Stimulated activated CD8-positive, alpha-beta memory T cell treated with anti-CD3 and anti-CD28 coated beads, Interleukin-12 subunit alpha, Interleukin-12 subunit beta, amount 100 ng/mL, for 24 hours (primary cell): ENCODE measurements around the gene NIM1K.
"Not testable (repeated sequence)": the region's sequence is repeated elsewhere in the genome, so short reads cannot be mapped to it uniquely, and the experiment has no call there.

ENCODE experiments used
- DNase-seq: peaks from one replicate; pipeline ENCODE4 v3.0.0-alpha.2; 2020; ENCODE audit errors: extremely low read depth

The NIM1K gene

DNA sequence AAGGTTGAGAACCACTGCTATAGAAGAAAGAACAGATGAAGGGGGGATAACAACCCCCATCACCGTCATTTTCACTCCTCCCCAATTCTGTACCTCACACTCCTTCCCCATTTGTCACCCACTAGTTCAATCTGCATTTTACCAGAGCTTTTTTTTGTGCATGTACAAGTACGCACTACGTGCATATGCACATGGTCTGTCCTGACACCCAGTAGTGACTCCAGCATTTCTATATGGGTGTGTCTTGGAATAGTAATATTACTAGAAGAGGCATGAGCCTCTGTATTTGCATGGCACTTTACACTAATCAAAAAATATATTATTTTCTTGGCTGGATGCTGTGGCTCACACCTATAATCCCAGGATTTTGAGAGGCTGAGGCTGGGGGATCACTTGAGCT is 38.7 kb downstream of the NIM1K start:
- no peak for DNase-seq

DNA sequence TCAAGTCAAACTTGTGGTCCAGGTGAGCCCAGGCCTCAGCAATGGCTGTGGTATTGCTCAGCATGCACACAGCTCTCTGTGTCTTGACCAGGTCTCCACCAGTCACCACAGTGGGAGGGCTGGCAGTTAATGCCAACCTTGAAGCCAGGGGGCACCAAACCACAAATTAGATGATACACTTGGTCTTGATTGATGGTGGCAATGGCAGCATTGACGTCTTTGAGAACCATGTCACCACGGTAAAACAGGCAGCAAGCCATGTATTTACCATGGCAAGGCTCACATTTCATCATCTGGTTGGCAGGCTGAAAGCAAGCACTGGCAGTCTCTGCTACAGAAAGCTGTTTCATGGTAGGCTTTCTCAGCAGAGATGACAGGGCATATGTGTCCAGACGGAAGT is 40.0 kb downstream of the NIM1K start:
- no peak for DNase-seq

DNA sequence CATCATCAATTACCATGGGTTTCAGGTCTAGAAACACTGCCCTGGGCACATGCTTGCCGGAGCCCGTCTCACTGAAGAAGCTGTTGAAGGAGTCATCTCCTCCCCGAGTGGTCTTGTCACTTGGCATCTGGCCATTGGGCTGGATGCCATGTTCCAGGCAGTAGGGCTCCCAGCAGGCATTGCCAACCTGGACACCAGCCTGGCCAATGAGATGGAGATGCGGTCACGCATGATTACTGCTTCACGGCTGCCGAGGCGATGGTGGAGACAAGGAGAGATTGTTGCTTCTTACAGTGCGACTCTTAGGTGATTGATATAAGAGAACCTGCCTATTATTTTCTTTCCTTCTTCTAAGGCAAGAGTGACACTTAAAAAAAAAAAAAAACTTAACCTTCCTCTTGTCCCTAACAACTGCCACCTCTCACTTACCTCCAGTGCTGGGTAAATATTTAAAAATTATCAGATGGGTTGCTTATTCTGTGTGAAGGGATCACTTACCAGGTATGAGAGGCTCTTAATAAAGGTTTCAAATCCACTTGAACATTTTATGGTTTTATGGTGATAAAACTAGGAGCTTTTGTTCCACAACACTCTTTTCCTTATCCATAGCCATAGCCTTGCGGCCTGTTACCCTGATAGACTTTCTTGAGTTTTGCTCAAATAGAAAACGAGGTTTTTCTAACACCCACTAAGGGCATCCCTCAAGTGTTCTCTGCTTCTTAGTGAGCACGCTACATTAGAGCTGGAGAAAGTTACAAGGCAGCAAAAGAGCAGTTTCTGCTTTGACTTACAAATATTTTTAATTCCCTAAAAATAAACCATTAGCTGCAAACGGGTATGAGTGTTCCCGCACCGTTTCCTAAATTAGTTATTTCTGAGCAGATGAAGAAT is 41.2 kb downstream of the NIM1K start:
- DNase-seq = no peak

DNA sequence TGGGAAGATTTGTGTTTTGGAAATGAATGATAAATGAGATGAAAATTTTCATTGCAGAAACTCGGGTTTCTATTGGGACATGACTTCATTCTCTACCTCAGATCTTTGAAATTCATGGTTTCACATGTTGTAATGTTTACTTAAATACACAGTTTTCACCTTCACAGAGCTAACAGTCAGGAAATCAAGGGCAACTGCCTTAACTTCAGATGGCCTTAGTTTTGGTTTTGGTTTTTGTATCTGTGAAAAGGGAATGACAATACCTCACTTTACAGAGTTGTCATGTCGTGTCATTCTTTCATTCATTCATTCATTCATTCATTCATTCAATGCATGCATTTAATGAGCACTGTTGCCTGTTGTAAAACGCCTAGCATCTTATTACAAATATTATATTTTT is 41.9 kb downstream of the NIM1K start:
- no peak for DNase-seq

DNA sequence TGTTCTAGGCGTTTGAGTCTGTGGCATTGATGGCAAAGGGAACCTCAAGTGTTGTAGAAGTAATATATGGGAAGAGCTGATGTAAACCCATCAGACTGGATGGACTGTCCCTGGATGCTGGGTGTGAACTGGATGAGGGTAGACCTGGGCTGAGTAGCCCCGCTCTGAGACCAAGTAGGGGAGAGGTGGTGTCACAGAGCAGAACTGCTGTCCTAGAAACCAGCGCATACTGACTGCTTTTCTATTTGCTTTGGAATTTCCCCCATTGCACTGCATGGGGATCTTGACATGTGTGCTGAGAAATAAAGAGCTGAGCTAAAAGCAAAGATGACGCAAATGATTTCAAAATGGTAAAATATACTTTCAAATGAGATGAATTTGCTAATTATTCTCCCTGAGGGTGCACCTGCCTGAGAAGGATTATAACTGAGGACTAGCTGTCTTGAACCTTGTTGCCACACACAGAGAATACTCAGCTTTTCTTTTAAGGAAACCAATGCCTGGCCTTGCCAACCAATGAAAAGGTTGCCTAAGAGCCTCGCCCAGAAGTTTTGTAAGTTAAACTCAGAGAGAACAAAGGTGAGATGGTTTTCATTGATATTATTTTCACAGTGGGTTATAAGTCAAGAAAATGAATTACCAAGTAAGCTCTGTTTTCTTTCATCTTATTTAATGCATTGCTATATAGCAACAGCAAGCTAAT is 44.8 kb downstream of the NIM1K start:
- DNase-seq = no peak

DNA sequence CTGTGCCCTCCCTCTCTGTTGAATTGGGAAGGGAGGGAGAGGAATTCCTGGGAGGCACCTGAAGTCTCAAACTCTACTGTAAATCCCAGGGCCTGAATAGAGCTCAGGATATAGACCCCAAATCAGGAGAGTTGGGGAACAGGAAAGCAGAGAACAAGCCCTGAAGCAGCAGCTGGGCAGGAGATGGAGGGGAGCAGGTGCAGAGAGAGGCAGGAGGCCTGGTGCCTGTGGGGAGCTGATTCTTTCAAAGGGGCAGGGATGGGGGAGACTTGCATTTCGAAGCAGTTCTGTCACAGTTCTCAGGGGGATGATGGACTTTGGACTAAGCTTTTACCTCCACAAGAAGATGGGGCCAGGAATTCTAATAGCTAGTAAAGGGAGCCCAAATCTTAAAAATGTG is 50.2 kb downstream of the NIM1K start:
- DNase-seq = no peak

DNA sequence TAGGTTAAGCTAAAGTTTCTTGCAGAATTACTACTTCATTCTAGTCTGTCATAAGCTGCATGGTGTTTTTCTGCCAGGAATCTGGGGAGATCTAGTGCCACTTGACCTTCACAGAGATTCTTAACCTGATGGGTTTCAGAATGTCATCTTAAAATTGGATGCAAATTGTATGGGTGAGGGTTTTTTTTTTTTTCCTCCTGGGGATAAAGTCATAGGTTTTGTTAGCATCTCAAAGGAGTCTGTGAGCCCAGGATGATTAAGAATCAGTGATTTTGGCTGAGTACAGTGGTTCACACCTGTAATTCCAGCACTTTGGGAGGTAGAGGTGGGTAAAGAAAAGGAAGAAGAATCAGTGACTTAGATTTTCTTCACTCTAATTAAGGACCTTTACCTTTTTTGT is 51.2 kb downstream of the NIM1K start:
- DNase-seq = no peak

DNA sequence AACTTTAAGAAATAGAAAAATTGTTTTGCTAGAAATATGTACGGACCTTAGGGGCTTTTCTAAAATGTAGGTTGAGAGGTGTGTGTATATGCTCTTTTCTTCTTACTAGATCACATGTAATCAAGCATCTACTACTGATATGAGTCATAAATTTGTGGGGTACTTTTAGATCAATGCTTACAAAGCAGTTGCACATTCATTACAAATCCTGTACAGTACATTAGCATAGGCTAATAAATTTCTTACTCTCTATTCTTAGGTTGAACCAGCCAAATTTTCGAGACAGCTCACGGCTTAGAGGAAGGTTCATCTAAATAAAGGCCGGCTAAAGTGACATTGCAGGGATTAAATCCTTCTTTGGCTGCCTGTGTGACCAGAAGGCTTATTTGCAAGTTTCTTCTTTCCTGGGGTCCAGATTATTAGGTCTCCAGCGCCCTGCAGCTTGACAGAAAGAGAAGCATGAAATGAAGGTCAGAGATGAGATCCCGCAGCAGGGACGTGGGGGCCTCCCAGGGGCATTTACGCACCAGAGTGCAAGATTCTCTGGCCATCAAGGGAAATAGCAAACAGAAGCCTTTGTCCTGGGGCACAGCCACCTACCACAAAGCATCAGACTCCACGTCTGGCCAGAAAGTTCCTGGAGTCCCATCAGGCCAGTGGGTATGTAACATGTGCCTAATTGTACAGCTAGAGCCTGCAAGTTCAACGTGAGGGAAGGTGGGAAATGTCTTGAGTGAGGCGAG is 53.0 kb downstream of the NIM1K start:
- DNase-seq = no peak

DNA sequence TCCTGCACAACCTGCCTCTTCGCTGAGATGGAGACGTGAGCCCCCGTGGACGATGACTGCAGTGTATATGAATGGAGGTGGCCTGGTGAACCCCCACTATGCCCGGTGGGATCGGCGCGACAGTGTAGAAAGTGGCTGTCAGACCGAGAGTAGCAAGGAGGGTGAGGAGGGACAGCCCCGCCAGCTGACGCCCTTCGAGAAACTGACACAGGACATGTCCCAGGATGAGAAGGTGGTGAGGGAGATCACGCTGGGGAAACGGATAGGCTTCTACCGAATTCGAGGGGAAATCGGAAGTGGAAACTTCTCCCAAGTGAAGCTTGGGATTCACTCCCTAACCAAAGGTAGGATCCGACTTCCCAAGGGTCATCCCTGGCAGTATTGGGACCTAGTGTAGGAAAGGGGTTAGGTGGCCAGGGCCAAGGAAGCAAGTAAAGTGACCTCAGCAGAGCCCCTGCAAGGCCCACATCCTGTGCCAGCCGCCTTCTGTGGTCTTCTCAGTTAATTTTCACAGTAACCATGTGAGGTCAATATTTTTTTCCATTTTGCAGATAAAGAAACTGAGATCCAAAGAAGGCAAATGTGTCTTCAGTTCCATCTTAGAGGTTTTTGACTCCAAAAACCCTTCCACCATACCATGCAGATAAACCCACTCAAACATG is 53.8 kb downstream of the NIM1K start:
- no peak for DNase-seq

DNA sequence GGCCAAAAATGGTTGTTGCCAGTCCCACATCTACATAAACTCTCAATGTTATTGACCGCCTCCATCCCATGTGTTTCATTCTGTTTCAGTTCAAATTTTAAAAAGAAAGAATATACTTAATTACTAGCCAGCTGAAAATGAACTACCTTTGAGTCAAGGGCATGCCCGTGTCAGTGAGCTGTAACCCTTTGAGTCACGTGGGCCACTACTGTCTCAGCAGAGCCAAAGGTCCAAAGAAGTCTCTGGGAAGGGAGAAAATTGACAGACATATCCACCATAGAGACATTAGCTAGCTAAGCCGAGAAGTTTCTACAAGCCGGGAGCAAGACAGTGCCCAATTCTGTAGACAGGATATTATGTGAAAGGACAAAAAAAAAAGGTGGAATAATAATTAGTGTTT is 59.7 kb downstream of the NIM1K start:
- DNase-seq = no peak

DNA sequence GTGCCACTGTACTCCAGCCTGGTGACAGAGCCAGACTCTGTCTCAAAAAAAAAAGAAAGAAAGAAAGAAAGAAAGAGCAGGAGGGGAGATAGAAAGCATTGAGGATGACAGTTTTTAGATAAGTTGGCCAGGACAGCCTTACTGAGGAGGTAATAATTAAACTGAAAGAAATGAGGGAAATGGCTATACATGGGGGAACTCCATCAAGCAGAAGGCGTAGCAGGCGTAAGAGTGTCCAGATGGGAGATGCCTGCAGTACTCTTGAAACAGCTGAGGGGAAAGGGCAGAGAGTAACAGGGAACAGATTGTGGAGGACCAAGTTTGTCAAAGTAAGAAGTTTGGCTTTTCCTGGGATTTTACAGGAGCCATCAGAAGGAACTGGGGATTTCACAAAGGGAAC is 63.7 kb downstream of the NIM1K start:
- no peak for DNase-seq

DNA sequence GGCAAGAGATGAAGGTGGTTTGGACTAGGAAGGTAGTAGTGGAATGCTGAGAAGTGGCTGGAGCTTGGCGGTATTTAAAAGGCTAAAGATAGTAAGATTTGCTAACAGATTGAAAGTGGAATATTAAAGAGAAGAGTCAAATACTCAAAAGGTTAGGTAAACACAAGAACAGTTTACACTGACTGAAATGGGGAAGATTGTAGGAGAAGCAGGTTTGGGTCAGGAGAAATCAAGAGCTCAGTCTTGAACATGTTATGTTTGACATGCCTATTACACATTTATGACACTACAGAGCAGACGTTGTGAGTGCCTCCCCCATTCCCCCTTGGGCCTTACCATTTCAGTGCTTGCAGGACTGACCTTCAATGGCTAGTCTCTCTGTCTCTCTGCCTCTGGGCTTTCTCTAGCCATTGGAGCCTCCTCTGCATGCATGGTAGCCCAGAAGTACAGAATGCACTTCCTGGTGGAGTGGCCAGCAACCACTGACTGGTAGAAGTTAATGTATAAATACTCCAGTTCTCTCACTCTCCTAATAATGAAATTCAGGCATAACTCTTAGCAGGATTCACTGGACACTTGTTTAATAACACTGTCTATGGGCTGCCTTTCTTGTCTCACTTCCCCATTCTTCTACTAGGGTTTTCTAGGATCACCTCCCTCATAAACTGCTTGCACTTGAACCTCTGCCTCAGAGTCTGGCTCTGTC is 64.4 kb downstream of the NIM1K start:
- DNase-seq = no peak

DNA sequence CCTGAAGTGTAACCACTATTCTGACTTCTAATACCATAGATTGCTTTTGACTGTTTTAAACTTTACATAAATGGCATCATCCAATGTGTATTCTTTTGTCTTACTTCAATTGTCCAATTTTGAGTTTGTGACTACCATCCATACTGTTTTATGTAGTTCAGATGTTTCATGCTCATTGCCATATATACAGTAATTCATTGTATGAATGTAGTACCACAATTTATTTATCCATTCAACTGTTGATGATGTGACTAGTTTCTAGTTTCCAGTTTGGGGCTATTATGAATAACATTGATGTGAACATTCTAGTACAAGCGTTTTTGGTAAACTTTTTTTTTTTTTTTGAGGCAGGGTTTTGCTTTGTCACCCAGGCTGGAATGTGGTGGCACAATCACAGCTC is 66.1 kb downstream of the NIM1K start:
- no peak for DNase-seq

DNA sequence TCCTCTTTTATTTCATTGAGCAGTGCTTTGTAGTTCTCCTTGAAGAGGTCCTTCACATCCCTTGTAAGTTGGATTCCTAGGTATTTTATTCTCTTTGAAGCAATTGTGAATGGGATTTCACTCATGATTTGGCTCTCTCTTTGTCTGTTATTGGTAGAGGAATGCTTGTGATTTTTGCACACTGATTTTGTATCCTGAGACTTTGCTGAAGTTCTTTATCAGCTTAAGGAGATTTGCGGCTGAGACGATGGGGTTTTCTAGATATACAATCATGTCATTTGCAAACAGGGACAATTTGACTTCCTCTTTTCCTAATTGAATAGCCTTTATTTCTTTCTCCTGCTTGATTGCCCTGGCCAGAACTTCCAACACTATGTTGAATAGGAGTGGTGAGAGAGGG is 70.2 kb downstream of the NIM1K start:
- DNase-seq = not testable (repeated sequence)

DNA sequence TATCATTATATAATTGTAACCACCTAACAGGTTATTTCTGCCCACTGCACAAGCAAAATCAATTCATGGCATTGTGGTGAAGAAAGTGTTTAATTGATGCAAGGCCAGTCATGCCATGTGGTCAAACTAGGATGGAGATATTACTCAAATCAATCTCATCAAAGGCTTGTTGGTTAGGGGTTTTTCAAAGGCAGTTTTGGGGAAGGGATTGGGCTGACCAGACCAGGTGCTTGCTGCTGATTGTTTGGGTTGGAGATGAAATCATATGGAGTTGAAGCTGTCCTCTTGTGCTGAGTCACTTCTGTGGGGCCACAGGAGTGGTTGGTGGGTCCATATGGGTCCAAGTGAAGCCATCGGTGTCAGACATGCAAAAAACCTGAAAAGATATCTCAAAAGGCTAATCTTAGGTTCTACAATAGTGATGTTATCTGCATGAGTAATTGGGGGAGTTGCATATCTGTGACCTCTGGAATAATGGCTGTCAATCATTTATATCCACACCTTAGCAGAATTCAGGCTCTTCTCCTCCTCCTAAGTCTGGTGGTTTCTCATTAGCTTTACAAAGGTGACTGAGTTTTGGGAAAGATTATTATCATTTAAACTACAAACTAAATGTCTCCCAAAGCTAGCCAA is 76.3 kb downstream of the NIM1K start:
- no peak for DNase-seq

DNA sequence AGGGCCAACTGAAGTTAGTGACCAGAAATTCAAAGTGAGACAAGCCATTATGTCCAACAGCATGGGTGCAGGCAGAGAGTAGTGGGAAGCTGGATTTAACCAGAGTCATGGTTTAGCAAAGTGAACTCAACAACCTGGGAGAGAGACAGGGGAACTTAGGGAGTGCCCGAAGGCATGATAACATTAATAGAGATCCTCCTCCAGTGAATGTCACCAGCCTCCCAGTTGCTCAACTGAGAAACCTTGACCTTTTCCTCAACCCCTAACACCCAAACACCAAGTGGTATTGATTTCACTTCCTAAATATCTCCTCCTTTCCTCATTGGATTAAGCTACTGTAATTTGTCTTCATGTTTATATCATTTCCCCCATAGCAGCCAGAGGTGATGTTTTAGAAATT is 78.6 kb downstream of the NIM1K start:
- DNase-seq = no peak

DNA sequence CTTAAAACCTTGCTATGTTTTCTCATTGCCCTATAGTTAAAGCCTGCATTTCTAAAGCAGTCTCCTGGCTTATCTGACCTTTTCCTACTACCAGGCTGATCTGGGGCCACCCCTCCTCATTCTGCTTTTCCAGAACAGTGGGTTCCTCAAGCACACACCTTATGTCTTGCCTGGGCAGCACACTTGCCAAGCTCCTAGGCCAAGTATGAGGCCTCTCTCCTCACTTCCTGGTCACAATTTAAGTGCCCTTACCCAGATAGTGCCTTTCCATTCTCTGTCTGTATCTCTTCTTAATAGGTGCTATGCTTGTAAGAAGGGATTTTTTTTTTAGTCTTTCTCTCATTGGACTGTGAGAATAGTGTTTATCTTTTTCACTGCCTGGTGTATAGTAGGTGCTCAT is 81.5 kb downstream of the NIM1K start:
- DNase-seq = no peak

DNA sequence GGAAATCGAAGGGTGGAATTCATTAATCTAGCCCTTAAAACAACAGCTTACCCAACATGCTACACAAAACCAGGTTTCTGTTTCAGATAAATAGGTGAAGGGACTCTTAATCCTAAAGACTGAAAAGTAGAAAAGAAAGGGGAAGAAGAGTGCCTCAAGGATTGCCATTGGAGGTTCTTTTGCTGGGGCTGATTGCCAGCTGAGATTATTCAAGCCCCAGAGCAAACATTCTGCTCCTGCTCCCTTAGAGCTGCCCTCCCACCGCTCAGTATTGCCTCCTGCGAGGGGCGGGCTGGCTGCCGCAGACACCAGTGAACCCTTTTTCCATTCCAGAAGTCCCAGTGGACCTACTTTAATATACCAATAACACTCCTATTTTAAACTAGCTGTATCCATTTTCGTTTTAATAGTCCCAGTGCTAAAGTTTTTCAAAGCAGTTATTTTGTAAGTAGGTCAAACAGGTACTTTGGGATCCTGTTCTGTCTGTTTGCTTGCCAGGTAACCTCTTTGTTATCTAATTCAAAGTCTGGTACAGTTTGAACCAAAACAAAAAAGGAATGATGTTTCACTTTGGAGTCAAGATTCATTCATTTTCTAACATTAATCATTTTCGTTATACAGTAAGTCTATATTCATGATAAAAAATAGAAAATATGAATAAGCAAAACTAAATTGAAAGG is 82.5 kb downstream of the NIM1K start:
- no peak for DNase-seq

DNA sequence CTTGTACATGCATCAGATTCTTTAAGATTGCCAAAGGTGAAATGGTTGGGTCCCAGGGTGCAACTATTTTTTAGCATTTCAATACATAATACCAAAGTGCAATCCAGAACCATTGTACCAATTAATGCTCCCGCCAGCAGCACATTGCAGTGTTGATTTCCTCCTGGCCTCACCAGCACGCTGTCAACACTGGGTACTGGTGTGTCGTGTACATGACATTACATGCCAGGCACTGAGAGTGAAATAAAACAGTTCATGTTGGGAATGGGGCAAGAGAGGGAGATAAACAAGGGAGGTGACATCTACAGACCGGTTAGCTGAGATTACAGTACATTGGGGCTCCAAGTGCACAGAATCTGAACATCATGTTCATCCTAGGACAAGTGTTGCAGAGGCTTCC is 83.4 kb downstream of the NIM1K start:
- DNase-seq = no peak

DNA sequence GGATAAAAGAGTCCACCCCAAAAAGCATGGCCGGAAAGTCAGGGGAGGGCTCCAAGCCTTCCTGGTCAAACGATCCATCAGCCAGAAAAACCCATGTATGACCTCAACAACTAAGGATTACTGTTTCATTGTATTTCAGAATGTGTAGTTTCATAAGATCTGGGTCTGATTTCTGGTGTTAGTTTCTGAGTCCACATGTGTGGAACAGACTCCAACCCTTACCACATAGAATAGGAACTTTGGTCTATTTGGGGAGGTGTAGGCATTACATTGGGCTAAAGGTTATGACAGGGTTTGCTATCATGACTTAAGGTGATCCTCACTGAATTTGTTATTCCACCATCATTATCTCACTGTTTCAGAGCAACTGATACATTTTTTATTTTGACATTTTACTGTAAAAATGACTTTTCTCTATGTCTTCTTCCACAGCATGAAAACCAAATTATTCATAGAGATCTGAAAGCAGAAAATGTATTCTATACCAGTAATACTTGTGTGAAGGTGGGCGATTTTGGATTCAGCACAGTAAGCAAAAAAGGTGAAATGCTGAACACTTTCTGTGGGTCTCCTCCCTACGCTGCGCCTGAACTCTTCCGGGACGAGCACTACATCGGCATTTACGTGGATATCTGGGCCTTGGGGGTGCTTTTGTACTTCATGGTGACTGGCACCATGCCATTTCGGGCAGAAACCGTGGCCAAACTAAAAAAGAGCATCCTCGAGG is 87.7 kb downstream of the NIM1K start:
- no peak for DNase-seq
